ENCODE results near the gene GMPR2. TPM values are rescaled to one million over a fixed set of nuclear protein-coding genes. Genes with fewer than 3 reads are reported as not detected.

Gene GMPR2
- total RNA-seq, 1 experiment from 2014 or later = 85.8 TPM

- Histone ChIP-seq H3K4me3 (ENCODE audit: low read depth, low read length, poor library complexity, severe bottlenecking) (no peak overlapping the region), H3K36me3 (ENCODE audit: insufficient read depth, low read length, poor library complexity, severe bottlenecking) (no peaks in the 10 kb centered on the region), H3K4me1 (ENCODE audit: insufficient read depth, low read length, poor library complexity, severe bottlenecking) (no peaks in the 10 kb centered on the region), H3K27ac (ENCODE audit: low read depth, low read length, poor library complexity, severe bottlenecking) (no peak overlapping the region), H3K27me3 (replicated peaks; ENCODE audit: insufficient read depth, low read depth, low read length, poor library complexity) (no peaks in the 10 kb centered on the region), H3K9me3 (ENCODE audit: low read depth, low read length, poor library complexity, severe bottlenecking) (no peaks in the 10 kb centered on the region)
- BruUV-seq (replicated peaks) = no TSS peak
- ChIA-PET CTCF (no interaction called here), POLR2A (ENCODE audit: low non-redundant PET) (no interaction called here)
- intact Hi-C loops (cut with micrococcal nuclease; ENCODE audit: unreplicated experiment) = no loop called here
- no peak for DNase-seq (ENCODE audit: low spot score)
- TF ChIP-seq CTCF (conservative IDR thresholded peaks at IDR 0.05; ENCODE audit: low read depth, low read length) = no peak
- no peak for TF ChIP-seq EZH2 (IDR thresholded peaks at IDR 0.05; ENCODE audit: borderline replicate concordance, low read depth, low read length, poor library complexity, severe bottlenecking)
Measured at GRCh38 chr14:24258548-24259265, 26.0 kb downstream of the GMPR2 start.

GRCh38 chr14:24259282-24260025 is 26.7 kb downstream of the GMPR2 start:
- H3K36me3 ChIP-seq (ENCODE audit: insufficient read depth, low read length, poor library complexity, severe bottlenecking) = no peaks in the 10 kb centered on the region
- no peaks in the 10 kb centered on the region for H3K27me3 ChIP-seq (replicated peaks; ENCODE audit: insufficient read depth, low read depth, low read length, poor library complexity)
- BruUV-seq (replicated peaks) = no TSS peak
- ChIA-PET POLR2A (ENCODE audit: low non-redundant PET) (no interaction called here), CTCF (no interaction called here)
- H3K4me1 ChIP-seq (ENCODE audit: insufficient read depth, low read length, poor library complexity, severe bottlenecking) = no peaks in the 10 kb centered on the region
- no peak overlapping the region for H3K4me3 ChIP-seq (ENCODE audit: low read depth, low read length, poor library complexity, severe bottlenecking)
- TF ChIP-seq EZH2 (IDR thresholded peaks at IDR 0.05; ENCODE audit: borderline replicate concordance, low read depth, low read length, poor library complexity, severe bottlenecking) (no peak), CTCF (conservative IDR thresholded peaks at IDR 0.05; ENCODE audit: low read depth, low read length) (no peak)
- H3K9me3 ChIP-seq (ENCODE audit: low read depth, low read length, poor library complexity, severe bottlenecking) = no peaks in the 10 kb centered on the region
- H3K27ac ChIP-seq (ENCODE audit: low read depth, low read length, poor library complexity, severe bottlenecking) = no peak overlapping the region
- peak; percentile 41 for DNase-seq (ENCODE audit: low spot score)
- intact Hi-C loops (cut with micrococcal nuclease; ENCODE audit: unreplicated experiment) = no loop called here

GRCh38 chr14:24260026-24260779 is 27.5 kb downstream of the GMPR2 start:
- BruUV-seq (replicated peaks) = no TSS peak
- no peak for DNase-seq (ENCODE audit: low spot score)
- Histone ChIP-seq H3K27ac (ENCODE audit: low read depth, low read length, poor library complexity, severe bottlenecking) (no peak overlapping the region), H3K36me3 (ENCODE audit: insufficient read depth, low read length, poor library complexity, severe bottlenecking) (no peaks in the 10 kb centered on the region), H3K4me1 (ENCODE audit: insufficient read depth, low read length, poor library complexity, severe bottlenecking) (no peaks in the 10 kb centered on the region), H3K4me3 (ENCODE audit: low read depth, low read length, poor library complexity, severe bottlenecking) (no peak overlapping the region), H3K27me3 (replicated peaks; ENCODE audit: insufficient read depth, low read depth, low read length, poor library complexity) (no peaks in the 10 kb centered on the region), H3K9me3 (ENCODE audit: low read depth, low read length, poor library complexity, severe bottlenecking) (no peaks in the 10 kb centered on the region)
- intact Hi-C loops (cut with micrococcal nuclease; ENCODE audit: unreplicated experiment) = no loop called here
- TF ChIP-seq CTCF (conservative IDR thresholded peaks at IDR 0.05; ENCODE audit: low read depth, low read length) (no peak), EZH2 (IDR thresholded peaks at IDR 0.05; ENCODE audit: borderline replicate concordance, low read depth, low read length, poor library complexity, severe bottlenecking) (no peak)
- ChIA-PET POLR2A (ENCODE audit: low non-redundant PET) (no interaction called here), CTCF (no interaction called here)
